A673 (cell line): ENCODE measurements around the gene SVIL. TPM values are rescaled to one million over a fixed set of nuclear protein-coding genes. Genes with fewer than 3 reads are reported as not detected.
A peak's percentile ranks its signal among the peaks of the same experiment; 100 is the strongest.
"Not testable (repeated sequence)": the region's sequence is repeated elsewhere in the genome, so short reads cannot be mapped to it uniquely, and the experiment has no call there.

ENCODE experiments used
- BruUV-seq: library from RNA; stranded (reverse); fragments of 400-500 nt; replicated peaks from 2 replicates; lab custom pipeline; 2021; lab: Mats Ljungman, UMichigan
- CTCF ChIA-PET: fragments of 300-600 bp; sonication (Branson Sonifier 250); formaldehyde crosslinking; loops from one replicate; lab custom pipeline; 2022; ENCODE audit warnings: antibody characterized with exemption; lab: Charles Lee
- POLR2A ChIA-PET: fragments of 300-600 bp; sonication (Branson Sonifier 250); formaldehyde crosslinking; loops from one replicate; lab custom pipeline; 2022; ENCODE audit warnings: antibody characterized with exemption; ENCODE audit not compliant: low non-redundant PET; lab: Charles Lee
- DNase-seq: peaks from one replicate; pipeline ENCODE4 v3.0.0-alpha.2; 2015; ENCODE audit warnings: low spot score
- H3K27ac ChIP-seq: fragments of 200-600 bp; sonication (generic); 2 replicates; pipeline ENCODE4 v1.5.1; 2016; ENCODE audit warnings: mixed run types, low read depth, mild to moderate bottlenecking, mixed read lengths, antibody characterized with exemption, low read length; ENCODE audit not compliant: poor library complexity, severe bottlenecking
- H3K27me3 ChIP-seq: fragments of 200-600 bp; sonication (generic); replicated peaks from 2 replicates; pipeline ENCODE4 v1.6.1; 2017; ENCODE audit warnings: mixed run types, low read depth, mild to moderate bottlenecking, mixed read lengths, antibody characterized with exemption, low read length; ENCODE audit not compliant: insufficient read depth, poor library complexity
- H3K36me3 ChIP-seq: fragments of 200-600 bp; sonication (generic); 2 replicates; pipeline ENCODE4 v1.6.1; 2016; ENCODE audit warnings: mixed run types, mild to moderate bottlenecking, mixed read lengths, antibody characterized with exemption, low read length; ENCODE audit not compliant: insufficient read depth, poor library complexity, severe bottlenecking
- H3K4me1 ChIP-seq: fragments of 200-600 bp; sonication (generic); 2 replicates; pipeline ENCODE4 v1.6.1; 2017; ENCODE audit warnings: mixed run types, mild to moderate bottlenecking, mixed read lengths, antibody characterized with exemption, low read length; ENCODE audit not compliant: insufficient read depth, poor library complexity, severe bottlenecking
- H3K4me3 ChIP-seq: fragments of 200-600 bp; sonication (generic); 2 replicates; pipeline ENCODE4 v1.5.1; 2016; ENCODE audit warnings: low read depth, mixed run types, mild to moderate bottlenecking, mixed read lengths, low read length; ENCODE audit not compliant: poor library complexity, severe bottlenecking
- H3K9me3 ChIP-seq: fragments of 200-600 bp; sonication (generic); 2 replicates; pipeline ENCODE4 v1.6.1; 2016; ENCODE audit warnings: mixed run types, low read depth, mild to moderate bottlenecking, mixed read lengths, antibody characterized with exemption, low read length; ENCODE audit not compliant: poor library complexity, severe bottlenecking
- CTCF ChIP-seq: fragments of 300-800, 200-600 bp; sonication (generic); conservative IDR thresholded peaks from 2 replicates; pipeline ENCODE4 v1.5.1; 2017; ENCODE audit warnings: low read depth, mild to moderate bottlenecking, antibody characterized with exemption, low read length, moderate library complexity, mixed read lengths
- EZH2 ChIP-seq: fragments of 200-600 bp; sonication (generic); IDR thresholded peaks from 2 replicates; pipeline ENCODE4 v1.6.1; 2017; ENCODE audit warnings: borderline replicate concordance, low read depth, mild to moderate bottlenecking, mixed read lengths, antibody characterized with exemption, low read length; ENCODE audit not compliant: poor library complexity, severe bottlenecking
- intact Hi-C: fragments of 100-400 bp; cut with micrococcal nuclease; formaldehyde crosslinking; loops from one replicate; pipeline ENCODE4 v1.10.0; 2022; ENCODE audit not compliant: unreplicated experiment
- total RNA-seq: library from RNA; stranded (reverse); gene quantifications from 2 replicates; pipeline ENCODE4 v1.2.3, GENCODE V29; 2021

SVIL gene
- total RNA-seq, 1 experiment from 2014 or later, result 31.9 TPM

GRCh38 chr10:29461042-29461441 lies 173.7 kb downstream of the SVIL start:
- Histone ChIP-seq H3K4me1 (peaks cover 3% of the 10 kb centered on the region), H3K4me3 (no peak overlapping the region), H3K27ac (no peak overlapping the region), H3K27me3 (no peaks in the 10 kb centered on the region), H3K36me3 (peaks cover 36% of the 10 kb centered on the region), H3K9me3 (peaks cover 16% of the 10 kb centered on the region)
- ChIA-PET POLR2A (no interaction called here), CTCF (no interaction called here)
- DNase-seq, result no peak
- intact Hi-C loops, result no loop called here
- no peak for TF ChIP-seq CTCF
- TF ChIP-seq EZH2, result no peak
- BruUV-seq, result no TSS peak

GRCh38 chr10:29458190-29458589 lies 176.6 kb downstream of the SVIL start:
- CTCF ChIA-PET, DNase-seq, POLR2A ChIA-PET, H3K4me3 ChIP-seq, intact Hi-C loops, BruUV-seq, H3K27me3 ChIP-seq, H3K27ac ChIP-seq, H3K4me1 ChIP-seq: not testable (repeated sequence)
- Histone ChIP-seq H3K9me3 (peaks cover 16% of the 10 kb centered on the region), H3K36me3 (peaks cover 41% of the 10 kb centered on the region)

GRCh38 chr10:29455095-29455494 lies 179.7 kb downstream of the SVIL start:
- H3K4me3 ChIP-seq, result no peak overlapping the region
- no peak for DNase-seq
- BruUV-seq, result no TSS peak
- CTCF ChIA-PET, result no interaction called here
- intact Hi-C loops, result no loop called here
- H3K27me3 ChIP-seq, result no peaks in the 10 kb centered on the region
- POLR2A ChIA-PET, result no interaction called here
- peaks cover 7% of the 10 kb centered on the region for H3K9me3 ChIP-seq
- peaks cover 26% of the 10 kb centered on the region for H3K36me3 ChIP-seq
- TF ChIP-seq CTCF (no peak), EZH2 (no peak)
- H3K27ac ChIP-seq, result peak overlapping the region; percentile 47
- H3K4me1 ChIP-seq, result peaks cover 24% of the 10 kb centered on the region

GRCh38 chr10:29454250-29454649 lies 180.5 kb downstream of the SVIL start:
- no TSS peak for BruUV-seq

More at GRCh38 chr10:29454250-29454649, 180.5 kb downstream of the SVIL start:
- Histone ChIP-seq H3K27ac (no peak overlapping the region), H3K36me3 (peaks cover 18% of the 10 kb centered on the region), H3K4me1 (peaks cover 27% of the 10 kb centered on the region), H3K4me3 (no peak overlapping the region), H3K9me3 (no peaks in the 10 kb centered on the region), H3K27me3 (no peaks in the 10 kb centered on the region)
- CTCF ChIA-PET, result no interaction called here
- POLR2A ChIA-PET, result no interaction called here
- intact Hi-C loops, result no loop called here
- TF ChIP-seq EZH2 (no peak), CTCF (no peak)
- DNase-seq, result no peak
